Naive B cell (primary cell): Measurements from ENCODE around the gene NCR3LG1. TPM values are rescaled to one million over a fixed set of nuclear protein-coding genes. Genes with fewer than 3 reads are reported as not detected.
"Not testable (repeated sequence)": the region's sequence is repeated elsewhere in the genome, so short reads cannot be mapped to it uniquely, and the experiment has no call there.

Source experiments
- ATAC-seq, 2 donors: fragments of 150-1000 bp; cut with Tn5 transposase; 2 replicates each; pipeline ENCODE4 v1.10.0; 2021; ENCODE audit warnings: low read depth in 2 of 2, mild to moderate bottlenecking in 2 of 2, moderate library complexity in 2 of 2
- DNase-seq: peaks from one replicate; pipeline ENCODE4 v3.0.0; 2022
- H3K27ac Mint-ChIP-seq, 6 donors: one replicate each; pipeline ENCODE4 v1.8.0; 2020 to 2022; ENCODE audit warnings: mild to moderate bottlenecking in 6 of 6, mixed read lengths in 6 of 6, moderate library complexity in 5 of 6, inconsistent platforms in 2 of 6
- H3K27me3 Mint-ChIP-seq, 3 donors: one replicate each; pipeline ENCODE4 v1.8.0; 2021 to 2022; ENCODE audit warnings: mixed read lengths in 3 of 3, mild to moderate bottlenecking in 1 of 3
- H3K36me3 Mint-ChIP-seq, 2 donors: one replicate each; pipeline ENCODE4 v1.8.0; 2020 to 2022; ENCODE audit warnings: mixed read lengths in 2 of 2, inconsistent platforms in 1 of 2, mild to moderate bottlenecking in 1 of 2
- H3K4me1 Mint-ChIP-seq, 3 donors: one replicate each; pipeline ENCODE4 v1.8.0; 2020 to 2022; ENCODE audit warnings: mixed read lengths in 3 of 3, inconsistent platforms in 1 of 3, mild to moderate bottlenecking in 1 of 3, moderate library complexity in 1 of 3
- H3K4me3 Mint-ChIP-seq, 8 donors: one replicate each; pipeline ENCODE4 v1.8.0; 2020 to 2022; ENCODE audit warnings: mild to moderate bottlenecking in 8 of 8, mixed read lengths in 8 of 8, moderate library complexity in 8 of 8, inconsistent platforms in 2 of 8
- H3K9me3 Mint-ChIP-seq, 7 donors: one replicate each; pipeline ENCODE4 v1.8.0; 2020 to 2022; ENCODE audit warnings: mixed read lengths in 7 of 7, mild to moderate bottlenecking in 5 of 7, inconsistent platforms in 2 of 7, moderate library complexity in 1 of 7
- polyA plus RNA-seq, 6 donors: library from polyadenylated mRNA; unstranded; fragments of 300-500 nt; fragmentation: Illumina TruSeq; gene quantifications; one replicate each; pipeline ENCODE4 v1.2.3, GENCODE V29; 2021; ENCODE audit warnings: low read depth in 6 of 6

NCR3LG1 gene
- polyA plus RNA-seq, 6 donors from 2014 or later: 0.19 to 0.20 TPM; not detected in 4

DNA sequence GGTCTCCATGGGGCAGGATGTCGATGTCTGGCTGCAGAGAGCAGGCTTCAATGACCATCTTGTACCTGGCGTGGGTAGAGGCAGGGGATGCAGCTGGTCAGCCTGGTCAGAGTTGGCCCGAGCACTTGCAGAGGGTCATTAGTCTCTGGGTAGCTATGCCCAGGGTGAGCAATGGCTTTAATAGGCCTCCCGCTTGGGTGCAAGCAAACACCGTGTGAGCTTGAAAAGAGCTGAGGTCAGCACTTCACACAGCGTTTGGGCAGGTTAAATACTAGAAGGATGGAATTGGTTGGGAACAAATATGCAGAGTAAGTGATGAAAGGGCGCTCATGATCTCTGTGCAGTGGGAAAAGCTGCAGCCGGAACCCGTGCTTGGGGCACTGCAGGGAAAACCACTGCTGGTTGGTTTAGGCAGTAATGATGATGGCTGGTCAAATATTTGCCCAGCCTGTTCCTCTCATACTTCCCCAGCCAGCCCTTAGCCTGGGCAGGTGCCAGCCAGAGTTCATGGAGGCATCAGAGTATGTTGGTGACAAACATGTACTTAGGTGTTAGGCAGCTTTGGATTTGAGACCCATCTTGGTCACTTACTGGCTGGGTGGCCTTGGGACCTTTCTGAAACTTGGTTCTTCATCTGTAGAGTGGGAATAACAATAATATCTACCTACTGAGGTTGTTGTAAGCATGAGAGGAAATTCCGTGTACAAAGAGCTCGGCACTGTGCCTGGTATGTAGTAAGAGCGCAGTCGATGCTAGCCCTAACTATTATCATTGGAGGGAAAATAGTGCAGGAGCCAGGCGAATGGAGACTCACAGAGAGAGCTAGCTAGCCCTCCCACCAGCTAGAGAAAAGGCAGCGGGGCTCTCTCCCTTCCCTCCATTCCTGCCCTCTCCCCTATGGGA, 62.1 kb downstream of the NCR3LG1 start:
- Mint-ChIP-seq H3K27ac (no peak overlapping the region), H3K27me3 (peaks cover 15 to 46% (median 40%) of the 10 kb centered on the region in 3 donors), H3K36me3 (no peaks in the 10 kb centered on the region), H3K4me3 (no peak overlapping the region), H3K4me1 (no peaks in the 10 kb centered on the region), H3K9me3 (peaks cover 0 to 2% (median 0%) of the 10 kb centered on the region in 7 donors)
- DNase-seq: no peak
- no peak for ATAC-seq

DNA sequence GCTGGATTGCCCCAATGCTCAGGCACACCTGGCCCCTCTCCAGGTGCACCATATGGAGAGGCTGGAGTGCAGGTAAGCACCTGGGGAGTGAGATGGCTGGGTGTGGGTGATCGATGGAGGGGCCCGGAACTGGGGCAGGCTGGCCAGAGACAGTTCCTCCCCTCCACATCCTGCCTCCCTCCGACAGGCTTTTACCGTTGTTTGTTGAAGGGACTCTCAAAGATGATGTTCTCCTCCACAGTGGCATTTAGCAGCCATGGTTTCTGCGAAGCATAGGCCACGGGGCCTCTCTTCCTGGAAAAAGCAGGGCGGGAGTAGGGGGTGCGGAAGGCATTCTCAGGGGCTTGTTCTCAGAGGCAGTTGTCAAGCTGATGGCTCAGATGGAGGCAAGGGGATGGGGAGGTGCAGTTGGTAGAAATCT, 62.7 kb downstream of the NCR3LG1 start:
- Mint-ChIP-seq H3K27ac (no peak overlapping the region), H3K4me3 (no peak overlapping the region), H3K27me3 (peaks cover 18 to 50% (median 47%) of the 10 kb centered on the region in 3 donors), H3K9me3 (peaks cover 0 to 2% (median 0%) of the 10 kb centered on the region in 7 donors), H3K36me3 (no peaks in the 10 kb centered on the region), H3K4me1 (no peaks in the 10 kb centered on the region)
- DNase-seq (no peak), ATAC-seq (no peak)

DNA sequence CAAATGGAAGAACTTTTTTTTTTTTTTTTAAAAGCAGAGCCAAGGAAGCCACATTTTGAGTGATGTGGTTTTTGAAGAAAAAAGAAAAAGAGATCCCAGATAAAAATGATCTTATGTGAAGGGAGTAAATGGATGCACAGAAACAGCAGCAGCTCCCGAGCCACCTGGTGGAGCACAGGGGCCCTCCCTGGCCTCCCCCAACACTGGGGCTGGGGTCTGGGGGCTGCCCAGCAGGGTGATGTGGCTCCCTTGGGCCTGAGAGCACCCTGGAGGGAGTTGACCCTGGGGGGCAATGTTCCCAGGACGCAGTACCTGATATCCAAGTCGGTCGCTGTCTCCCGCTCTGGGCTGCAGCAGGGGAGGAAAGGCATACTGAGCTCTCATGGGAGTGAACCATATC, 63.4 kb downstream of the NCR3LG1 start:
- H3K9me3 Mint-ChIP-seq: peaks cover 0 to 2% (median 0%) of the 10 kb centered on the region in 7 donors
- peak overlapping the region in 1 of 6 donors; percentile 48 for H3K27ac Mint-ChIP-seq
- H3K27me3 Mint-ChIP-seq: peaks cover 25 to 53% (median 53%) of the 10 kb centered on the region in 3 donors
- ATAC-seq (no peak), DNase-seq (no peak)
- no peak overlapping the region for H3K4me3 Mint-ChIP-seq
- H3K4me1 Mint-ChIP-seq: no peaks in the 10 kb centered on the region
- H3K36me3 Mint-ChIP-seq: no peaks in the 10 kb centered on the region

DNA sequence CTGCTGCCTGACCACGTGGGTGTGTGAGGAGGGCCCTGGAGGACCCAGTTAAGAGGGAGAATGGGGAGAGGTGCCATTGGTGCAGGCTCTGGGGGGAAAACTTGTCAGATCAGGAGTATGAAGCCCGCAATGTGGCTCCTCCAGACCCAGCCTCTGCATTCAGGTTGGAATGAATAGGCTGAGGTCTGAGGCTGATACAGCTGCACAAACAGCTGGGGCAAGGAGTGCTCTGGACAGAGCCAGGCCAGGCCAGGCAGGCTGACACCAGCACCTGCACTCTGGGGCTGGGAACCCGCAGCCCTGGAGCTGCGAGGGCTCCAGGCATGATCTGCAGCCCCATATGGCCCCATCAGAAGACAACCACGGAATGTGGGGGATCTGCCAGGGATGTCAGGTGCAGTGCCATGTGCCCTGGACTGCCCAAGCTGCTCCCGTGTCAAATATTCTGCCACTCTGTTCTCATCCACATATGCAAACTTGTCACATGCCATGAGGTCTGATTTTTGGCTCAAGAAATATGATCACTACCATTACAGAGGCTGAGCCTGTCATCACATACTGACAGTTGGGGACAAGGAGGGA, 64.0 kb downstream of the NCR3LG1 start:
- Mint-ChIP-seq H3K9me3 (peaks cover 0 to 2% (median 0%) of the 10 kb centered on the region in 7 donors), H3K36me3 (no peaks in the 10 kb centered on the region), H3K4me1 (no peaks in the 10 kb centered on the region), H3K27me3 (peaks cover 26 to 55% (median 49%) of the 10 kb centered on the region in 3 donors), H3K4me3 (peak overlapping the region in 1 of 8 donors; percentile 24), H3K27ac (peak overlapping the region in 2 of 6 donors; percentile 5 to 48)
- DNase-seq (no peak), ATAC-seq (no peak)

DNA sequence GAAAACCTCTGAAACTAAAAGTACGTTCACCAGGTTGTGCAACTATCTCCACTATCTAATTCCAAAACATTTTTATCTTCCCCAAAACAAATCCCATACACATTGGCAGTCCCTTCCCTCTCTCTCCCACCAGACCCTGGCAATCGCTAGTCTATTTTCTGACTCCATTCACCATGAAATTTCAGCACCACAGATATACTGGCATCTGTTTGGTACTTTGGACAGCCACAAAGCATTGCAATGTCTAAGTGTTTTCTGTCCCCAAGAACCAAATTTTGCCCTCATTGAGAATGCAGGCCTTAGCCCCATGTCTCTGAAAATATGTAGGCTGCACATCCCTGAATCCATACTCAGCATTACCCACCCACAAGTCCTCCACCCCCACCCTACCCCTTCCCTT, 64.9 kb downstream of the NCR3LG1 start:
- H3K4me3 Mint-ChIP-seq: no peak overlapping the region
- DNase-seq (no peak), ATAC-seq (no peak)
- no peaks in the 10 kb centered on the region for H3K4me1 Mint-ChIP-seq
- H3K27ac Mint-ChIP-seq: no peak overlapping the region
- H3K27me3 Mint-ChIP-seq: peaks cover 26 to 52% (median 42%) of the 10 kb centered on the region in 3 donors
- H3K9me3 Mint-ChIP-seq: no peaks in the 10 kb centered on the region
- H3K36me3 Mint-ChIP-seq: no peaks in the 10 kb centered on the region

DNA sequence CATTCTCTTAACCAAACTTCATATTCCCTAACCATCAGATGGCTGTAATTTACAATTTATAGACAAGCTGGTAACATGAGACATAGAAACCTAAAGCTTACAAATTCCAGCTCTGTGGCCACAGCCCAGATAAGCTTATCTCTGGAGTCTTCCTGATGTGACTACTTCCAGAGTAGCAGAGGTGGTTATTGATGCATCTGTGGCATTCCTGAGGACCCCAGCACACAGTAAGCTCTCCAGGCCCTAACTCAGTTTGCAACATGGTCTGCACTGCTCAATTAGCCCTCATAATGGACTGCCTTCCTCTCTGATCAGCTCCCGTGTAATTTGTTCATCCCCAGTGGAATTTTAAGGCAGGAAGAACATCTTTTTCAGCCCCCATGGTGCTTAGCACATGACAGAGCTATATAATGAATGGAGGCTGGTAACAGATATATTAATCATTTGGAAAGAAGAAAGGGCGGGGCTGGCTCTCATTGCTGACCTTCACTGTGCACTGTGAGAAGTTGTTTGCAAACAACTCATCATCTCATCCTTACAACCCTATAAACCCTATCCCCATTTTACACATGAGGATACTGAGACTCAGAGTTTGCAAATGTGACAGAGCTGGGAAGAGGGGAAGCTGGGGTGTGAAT, 67.0 kb downstream of the NCR3LG1 start:
- Mint-ChIP-seq H3K27ac (peak overlapping the region in 1 of 6 donors; percentile 16), H3K36me3 (no peaks in the 10 kb centered on the region), H3K4me1 (no peaks in the 10 kb centered on the region), H3K9me3 (no peaks in the 10 kb centered on the region), H3K4me3 (no peak overlapping the region), H3K27me3 (peaks cover 35 to 53% (median 45%) of the 10 kb centered on the region in 3 donors)
- ATAC-seq (no peak), DNase-seq (no peak)

DNA sequence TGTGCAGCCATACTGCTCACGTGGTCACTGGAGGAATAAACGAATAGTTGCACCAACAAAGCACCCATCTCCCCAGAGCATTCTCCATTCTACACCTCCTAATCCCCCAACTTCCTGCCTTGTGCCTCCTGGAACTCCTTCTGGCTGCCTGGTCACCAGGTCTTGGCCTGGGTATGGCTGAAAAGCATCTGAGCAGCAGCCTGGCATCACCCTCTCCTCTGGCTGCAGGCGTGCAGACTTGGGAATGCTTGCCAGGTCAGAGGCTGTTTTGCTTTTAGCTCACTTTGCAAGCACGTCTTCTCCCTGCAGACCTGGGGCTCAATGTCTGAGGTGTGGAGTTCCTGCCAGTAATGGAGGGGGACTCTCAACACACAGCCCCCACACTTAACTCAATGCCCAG, 70.2 kb downstream of the NCR3LG1 start:
- H3K9me3 Mint-ChIP-seq: no peaks in the 10 kb centered on the region
- no peaks in the 10 kb centered on the region for H3K4me1 Mint-ChIP-seq
- no peak overlapping the region for H3K4me3 Mint-ChIP-seq
- H3K27ac Mint-ChIP-seq: no peak overlapping the region
- peaks cover 24 to 43% (median 32%) of the 10 kb centered on the region in 3 donors for H3K27me3 Mint-ChIP-seq
- DNase-seq: no peak
- no peaks in the 10 kb centered on the region for H3K36me3 Mint-ChIP-seq
- ATAC-seq: no peak

DNA sequence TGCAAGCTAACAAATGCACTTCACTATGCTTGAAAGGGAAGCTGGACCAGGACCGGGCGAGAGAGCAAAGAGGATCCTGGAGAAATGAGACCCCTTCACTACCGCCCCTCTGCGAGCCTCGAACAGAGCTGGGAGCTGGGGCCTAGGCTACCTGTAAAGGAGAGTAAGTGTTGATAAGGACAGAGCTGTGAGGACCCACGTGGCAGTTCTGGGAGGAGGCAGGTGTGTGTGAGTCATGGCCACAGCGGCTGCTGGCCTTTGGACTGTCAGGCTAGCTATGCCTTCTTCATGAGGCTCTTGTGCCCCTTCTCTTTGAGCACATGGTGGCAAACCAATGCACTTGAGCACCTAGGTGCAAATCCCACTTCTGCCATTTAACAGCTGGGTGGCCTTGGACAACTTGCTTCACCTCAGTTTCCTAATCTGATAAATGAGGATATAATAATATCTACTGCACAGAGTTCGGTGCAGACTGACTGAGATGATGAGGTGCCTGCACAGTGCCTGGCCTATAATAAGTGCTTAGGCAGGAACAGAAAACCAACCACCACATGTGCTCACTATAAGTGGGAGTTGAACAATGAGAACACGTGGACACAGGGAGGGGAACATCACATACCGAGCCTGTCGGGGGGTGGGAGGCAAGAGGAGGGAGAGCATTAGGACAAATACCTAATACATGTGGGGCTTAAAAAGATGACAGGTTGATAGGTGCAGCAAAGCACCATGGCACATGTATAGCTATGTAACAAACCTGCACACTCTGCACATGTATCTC, 72.1 kb downstream of the NCR3LG1 start:
- peak overlapping the region in 1 of 6 donors; percentile 80 for H3K27ac Mint-ChIP-seq
- DNase-seq (no peak), ATAC-seq (no peak)
- H3K4me1 Mint-ChIP-seq: no peaks in the 10 kb centered on the region
- no peaks in the 10 kb centered on the region for H3K36me3 Mint-ChIP-seq
- peaks cover 21 to 45% (median 24%) of the 10 kb centered on the region in 3 donors for H3K27me3 Mint-ChIP-seq
- no peaks in the 10 kb centered on the region for H3K9me3 Mint-ChIP-seq
- no peak overlapping the region for H3K4me3 Mint-ChIP-seq

DNA sequence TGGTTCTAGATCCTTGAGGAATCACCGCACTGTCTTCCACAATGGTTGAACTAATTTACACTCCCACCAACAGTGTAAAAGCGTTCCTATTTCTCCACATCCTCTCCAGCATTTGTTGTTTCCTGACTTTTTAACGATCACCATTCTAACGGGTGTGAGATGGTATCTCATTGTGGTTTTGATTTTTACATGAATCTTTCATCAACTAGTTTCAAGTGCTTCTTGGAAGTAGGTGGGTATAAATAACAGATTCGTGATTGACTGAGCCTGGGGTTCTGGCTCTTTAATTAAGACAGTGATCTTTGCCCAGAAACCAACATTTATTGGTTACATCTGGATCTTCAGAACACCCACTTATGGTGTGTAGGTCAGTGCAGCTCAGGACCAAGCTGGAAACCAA, 74.6 kb downstream of the NCR3LG1 start:
- not testable (repeated sequence) for H3K4me3 Mint-ChIP-seq, H3K9me3 Mint-ChIP-seq, H3K4me1 Mint-ChIP-seq, DNase-seq, ATAC-seq, H3K27ac Mint-ChIP-seq, H3K36me3 Mint-ChIP-seq
- H3K27me3 Mint-ChIP-seq: peaks cover 9 to 38% (median 13%) of the 10 kb centered on the region in 3 donors

Other genes with a start within 250 kb of the NCR3LG1 start
- gene PIK3C2A, start 143.8 kb upstream of the NCR3LG1 start, polyA plus RNA-seq: 10 to 100 TPM in 5 of 6 donors, 1 to 10 TPM in 1; 6.0 to 14.2 (median 12.3) TPM
- gene NUCB2, start 75.1 kb upstream of the NCR3LG1 start, polyA plus RNA-seq: 10 to 100 TPM; 14.2 to 23.9 (median 20.7) TPM
- gene KCNJ11, start 36.9 kb downstream of the NCR3LG1 start, polyA plus RNA-seq: under 1 TPM in 2 of 6 donors, not detected in 4; 0.49 to 0.67 TPM
- not detected for gene ABCC8, start 125.0 kb downstream of the NCR3LG1 start, polyA plus RNA-seq
- gene USH1C, start 192.6 kb downstream of the NCR3LG1 start, polyA plus RNA-seq: not detected
- not detected for gene OTOG, start 195.5 kb downstream of the NCR3LG1 start, polyA plus RNA-seq